ENCODE measurements around the gene CEP63.

CEP63 gene

GRCh38 chr3:134485718-134486576 is at the start of gene CEP63, which contains the start of gene ANAPC13:
Gene CEP63, plus strand, starts transcription at chr3:134486057. Its CDS starts 9,264 bp downstream, at chr3:134495321.
Gene ANAPC13, minus strand, starts transcription at chr3:134485985. Its CDS starts 3,081 bp downstream, at chr3:134482904.
- peak; percentile 96 for DNase-seq (ENCODE audit: low spot score)

GRCh38 chr3:134437211-134437752 is 48.6 kb upstream of the CEP63 start:
- no peak for DNase-seq (ENCODE audit: low spot score)

- no peak for DNase-seq (ENCODE audit: low spot score)
Measured at GRCh38 chr3:134441321-134441720, 44.5 kb upstream of the CEP63 start.

GRCh38 chr3:134441821-134442220 is 44.0 kb upstream of the CEP63 start:
- DNase-seq (ENCODE audit: low spot score): no peak

GRCh38 chr3:134445095-134445494 is 40.8 kb upstream of the CEP63 start:
- DNase-seq (ENCODE audit: low spot score): no peak

- no peak for DNase-seq (ENCODE audit: low spot score)
Measured at GRCh38 chr3:134445636-134446035, 40.2 kb upstream of the CEP63 start.

GRCh38 chr3:134446800-134447199 is 39.1 kb upstream of the CEP63 start:
- DNase-seq (ENCODE audit: low spot score): no peak

GRCh38 chr3:134447351-134447750 is 38.5 kb upstream of the CEP63 start:
- DNase-seq (ENCODE audit: low spot score): no peak

- DNase-seq (ENCODE audit: low spot score): no peak
Measured at GRCh38 chr3:134448664-134449063, 37.2 kb upstream of the CEP63 start.

GRCh38 chr3:134449277-134449676 is 36.6 kb upstream of the CEP63 start:
- peak; percentile 84 for DNase-seq (ENCODE audit: low spot score)

- DNase-seq (ENCODE audit: low spot score): no peak
Measured at GRCh38 chr3:134449951-134450350, 35.9 kb upstream of the CEP63 start.

- no peak for DNase-seq (ENCODE audit: low spot score)
Measured at GRCh38 chr3:134453631-134454030, 32.2 kb upstream of the CEP63 start.

- DNase-seq (ENCODE audit: low spot score): no peak
Measured at GRCh38 chr3:134457376-134458074, 28.3 kb upstream of the CEP63 start.

GRCh38 chr3:134458406-134458945 is 27.4 kb upstream of the CEP63 start:
- no peak for DNase-seq (ENCODE audit: low spot score)

GRCh38 chr3:134459562-134459961 is 26.3 kb upstream of the CEP63 start:
- DNase-seq (ENCODE audit: low spot score): no peak

GRCh38 chr3:134460965-134461364 is 24.9 kb upstream of the CEP63 start:
- DNase-seq (ENCODE audit: low spot score): no peak

GRCh38 chr3:134462331-134462941 is 23.4 kb upstream of the CEP63 start:
- DNase-seq (ENCODE audit: low spot score): no peak

GRCh38 chr3:134463676-134464063 is 22.2 kb upstream of the CEP63 start:
- DNase-seq (ENCODE audit: low spot score): no peak

- DNase-seq (ENCODE audit: low spot score): peak; percentile 46
Measured at GRCh38 chr3:134464064-134464688, 21.7 kb upstream of the CEP63 start.

GRCh38 chr3:134464689-134465365 is 21.0 kb upstream of the CEP63 start:
- no peak for DNase-seq (ENCODE audit: low spot score)

GRCh38 chr3:134466331-134466730 is 19.5 kb upstream of the CEP63 start:
- DNase-seq (ENCODE audit: low spot score): no peak

All from Ammon's horn (tissue), 1 donor.